Natural killer cell treated with Interleukin-12 subunit alpha and Interleukin-12 subunit beta and Interleukin-15 and Interleukin-18, amount 100 ng/mL, for 72 hours (primary cell): ENCODE data around the gene ZNF549. TPM values are rescaled to one million over a fixed set of nuclear protein-coding genes. Genes with fewer than 3 reads are reported as not detected.
A peak's percentile ranks its signal among the peaks of the same experiment; 100 is the strongest.

Source experiments
- ATAC-seq, 2 donors: fragments of 150-1000 bp; cut with Tn5 transposase in 1 of 2; sonication (Bioruptor Pico), chemical (Tn5 transposase) in 1 of 2; 2 replicates each; pipeline ENCODE4 v1.10.0; 2021
- DNase-seq: peaks from one replicate; pipeline ENCODE4 v3.0.0; 2022; ENCODE audit warnings: low spot score
- H3K27ac Mint-ChIP-seq, 2 donors: 1 replicate in 1 of 2; 2 replicates in 1 of 2; pipeline ENCODE4 v1.8.0; 2022; ENCODE audit warnings: mixed read lengths in 2 of 2, mild to moderate bottlenecking in 1 of 2, moderate library complexity in 1 of 2
- H3K27me3 Mint-ChIP-seq, 2 donors: 1 replicate in 1 of 2; 2 replicates in 1 of 2; pipeline ENCODE4 v1.8.0; 2022; ENCODE audit warnings: mixed read lengths in 2 of 2
- H3K36me3 Mint-ChIP-seq: one replicate; pipeline ENCODE4 v1.8.0; 2022; ENCODE audit warnings: mixed read lengths
- H3K4me1 Mint-ChIP-seq, 2 donors: 1 replicate in 1 of 2; 2 replicates in 1 of 2; pipeline ENCODE4 v1.8.0; 2022; ENCODE audit warnings: low read depth in 2 of 2, mixed read lengths in 2 of 2, mild to moderate bottlenecking in 1 of 2
- H3K4me3 Mint-ChIP-seq: one replicate; pipeline ENCODE4 v1.8.0; 2022; ENCODE audit warnings: mixed read lengths
- H3K9me3 Mint-ChIP-seq: 2 replicates; pipeline ENCODE4 v1.8.0; 2022; ENCODE audit warnings: mixed read lengths
- total RNA-seq, 2 donors: library from RNA; stranded (reverse); gene quantifications; one replicate each; pipeline ENCODE4 v1.2.3, GENCODE V29; 2022

The ZNF549 gene
- total RNA-seq, 2 donors from 2014 or later = 4.8 to 7.3 TPM

DNA sequence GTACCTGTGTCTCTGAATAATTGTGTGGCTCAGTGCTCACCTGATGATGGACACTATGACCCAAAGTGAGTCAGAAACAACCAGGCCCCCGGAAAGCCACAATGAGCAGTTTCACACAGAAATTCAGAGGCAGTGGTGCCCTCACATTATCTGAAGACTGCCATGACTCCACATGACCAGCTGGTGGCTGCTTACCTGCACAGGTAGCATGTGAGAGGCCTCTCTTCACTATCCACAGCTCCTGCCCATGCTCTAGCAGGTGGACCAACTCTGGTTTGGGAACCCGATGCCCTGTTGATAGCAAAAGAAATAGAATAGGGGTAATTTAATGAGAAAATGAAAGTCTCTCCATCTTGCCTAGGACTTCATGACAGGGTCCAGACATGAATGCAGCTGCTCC is 25.3 kb downstream of the ZNF549 start:
- Mint-ChIP-seq H3K9me3 (peaks cover 22% of the 10 kb centered on the region), H3K4me3 (no peak overlapping the region), H3K27ac (no peak overlapping the region), H3K36me3 (peaks cover 78% of the 10 kb centered on the region), H3K4me1 (no peaks in the 10 kb centered on the region), H3K27me3 (no peaks in the 10 kb centered on the region)
- DNase-seq = no peak
- ATAC-seq = no peak

DNA sequence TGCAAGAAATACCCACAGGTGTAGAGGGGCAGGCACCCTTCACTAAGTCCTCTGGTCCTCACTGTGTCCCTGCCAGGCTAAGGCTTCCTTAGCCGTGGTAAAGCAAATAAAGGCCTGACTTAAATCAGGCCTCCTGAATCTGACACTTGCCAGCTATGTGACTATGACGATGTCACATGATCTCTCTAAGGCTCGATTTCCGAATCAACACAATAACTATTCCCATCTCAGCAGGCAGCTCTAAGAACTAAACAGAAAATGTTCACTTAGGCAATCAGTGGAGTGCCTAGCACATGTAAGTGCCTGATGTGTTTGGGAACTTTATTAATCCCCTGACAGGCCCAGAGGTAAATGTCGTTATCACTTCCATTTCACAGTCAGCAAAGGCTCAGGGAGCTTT is 30.5 kb downstream of the ZNF549 start:
- peaks cover 24 to 31% of the 10 kb centered on the region in 2 donors for H3K4me1 Mint-ChIP-seq
- H3K27me3 Mint-ChIP-seq = peaks cover 0 to 4% of the 10 kb centered on the region in 2 donors
- peak overlapping the region; percentile 99 for H3K4me3 Mint-ChIP-seq
- peaks cover 53% of the 10 kb centered on the region for H3K36me3 Mint-ChIP-seq
- H3K9me3 Mint-ChIP-seq = peaks cover 7% of the 10 kb centered on the region
- ATAC-seq = no peak
- no peak for DNase-seq
- peak overlapping the region in 1 of 2 donors; percentile 24 for H3K27ac Mint-ChIP-seq

DNA sequence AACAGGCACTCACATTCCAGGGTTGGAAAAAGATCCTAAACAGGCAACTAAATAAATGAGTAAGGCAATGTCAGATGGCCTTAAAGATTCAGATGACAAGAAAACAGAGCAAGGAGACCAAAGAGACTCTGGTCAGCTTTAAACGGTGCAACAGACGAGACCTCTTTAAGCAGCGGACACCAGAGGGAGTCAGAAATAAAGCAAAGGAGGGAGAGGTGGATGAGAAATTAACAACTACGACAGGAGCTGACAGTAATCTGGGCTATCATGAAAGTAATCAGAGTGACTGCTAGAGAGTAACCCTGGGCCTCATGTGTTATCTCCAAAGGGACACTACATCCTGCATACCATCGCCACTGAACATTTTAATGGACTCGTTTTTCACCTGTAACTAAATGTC is 31.4 kb downstream of the ZNF549 start:
- Mint-ChIP-seq H3K4me3 (peak overlapping the region; percentile 99), H3K9me3 (peaks cover 9% of the 10 kb centered on the region), H3K36me3 (peaks cover 53% of the 10 kb centered on the region), H3K27me3 (peaks cover 0 to 6% of the 10 kb centered on the region in 2 donors), H3K27ac (peak overlapping the region; percentile 72 to 87), H3K4me1 (peaks cover 24 to 31% of the 10 kb centered on the region in 2 donors)
- ATAC-seq (no peak), DNase-seq (no peak)

DNA sequence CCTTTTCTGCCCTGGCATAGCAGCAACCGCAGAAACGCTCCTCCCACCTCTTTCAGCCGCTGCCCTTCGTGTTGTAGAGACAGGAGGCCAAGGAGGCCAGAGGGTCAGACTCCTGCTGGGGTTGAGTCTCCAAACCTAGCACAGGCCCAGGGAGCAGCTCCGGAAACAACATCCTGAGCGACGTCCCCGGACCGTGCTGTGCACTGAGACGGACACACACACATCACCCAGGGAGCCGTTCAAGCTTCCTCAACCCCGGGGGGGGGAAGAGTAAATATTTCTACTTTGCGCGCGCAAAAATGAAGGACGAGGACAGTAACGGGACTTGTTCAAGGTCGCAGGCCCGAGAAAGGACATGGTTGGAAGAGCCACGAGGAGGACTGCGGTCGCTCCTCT is 31.9 kb downstream of the ZNF549 start:
- Mint-ChIP-seq H3K9me3 (peaks cover 12% of the 10 kb centered on the region), H3K36me3 (peaks cover 53% of the 10 kb centered on the region), H3K27me3 (peaks cover 0 to 8% of the 10 kb centered on the region in 2 donors), H3K4me1 (peaks cover 24 to 31% of the 10 kb centered on the region in 2 donors), H3K4me3 (peak overlapping the region; percentile 99), H3K27ac (peak overlapping the region; percentile 72 to 87)
- no peak for DNase-seq
- ATAC-seq = peak; percentile 21 to 50

DNA sequence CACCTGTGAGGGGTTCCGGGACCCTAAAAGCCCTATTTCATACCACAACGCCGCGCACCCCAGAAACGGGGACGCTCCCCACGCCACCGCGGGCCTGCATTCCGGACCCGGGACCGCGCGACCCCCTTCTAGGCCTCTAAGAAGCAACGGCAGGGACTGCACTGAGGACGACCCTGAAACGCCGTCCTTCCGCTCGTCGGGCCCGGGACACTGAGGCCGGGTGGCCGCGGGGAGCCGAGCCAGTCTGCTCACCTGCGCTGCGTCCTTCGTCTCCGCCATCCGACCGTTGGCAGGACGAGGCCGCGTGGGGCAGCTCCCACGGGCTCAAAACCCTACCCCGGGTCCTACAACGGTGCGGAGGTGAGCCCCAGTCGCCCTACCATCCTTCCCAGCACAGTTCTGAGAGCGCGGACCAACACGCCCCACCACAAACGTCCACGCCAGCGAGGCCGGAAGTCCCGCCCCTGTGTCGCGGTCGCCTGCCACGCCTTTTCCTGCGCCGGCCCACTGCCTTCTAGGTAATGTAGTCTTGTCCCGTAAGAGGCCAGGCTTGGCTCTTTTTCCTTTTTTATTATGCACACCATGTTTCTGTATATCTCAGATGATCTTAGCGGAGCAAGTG is 32.4 kb downstream of the ZNF549 start, which contains the start of gene ZNF550:
TSS of gene ZNF550 (minus strand) at position 460 of the 622 bp plus-strand sequence. CDS start at position 279, 181 bp downstream.
- Mint-ChIP-seq H3K27me3 (peaks cover 0 to 8% of the 10 kb centered on the region in 2 donors), H3K4me3 (peak within 1 kb of the TSS; percentile 99), H3K27ac (peak within 1 kb of the TSS; percentile 72 to 87), H3K4me1 (peaks cover 24 to 31% of the 10 kb centered on the region in 2 donors), H3K9me3 (peaks cover 12% of the 10 kb centered on the region), H3K36me3 (peaks cover 51% of the 10 kb centered on the region)
- DNase-seq (peak; percentile 87), ATAC-seq (peak; percentile 98 to 100)

DNA sequence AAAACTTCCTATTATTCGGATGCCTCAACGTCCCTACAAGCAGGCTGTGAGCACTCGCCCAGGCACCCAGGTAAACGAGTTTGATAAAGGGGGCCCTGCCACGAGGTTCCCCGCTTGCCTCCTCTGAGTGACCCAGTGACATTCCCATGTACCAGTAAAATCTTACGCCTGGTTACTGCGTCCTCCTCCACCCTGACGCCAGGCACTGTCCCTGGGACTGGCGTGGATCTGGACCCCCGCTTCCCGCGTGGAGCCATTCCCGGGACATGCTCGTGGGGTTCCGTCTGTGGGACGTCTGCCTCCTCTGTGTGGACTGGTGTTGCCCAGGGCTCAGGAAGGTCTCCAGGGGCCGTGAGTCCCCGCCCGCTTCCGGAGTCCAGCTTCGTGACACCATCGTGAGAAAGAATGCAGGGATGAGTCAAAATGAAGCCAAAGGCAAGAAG is 32.9 kb downstream of the ZNF549 start:
- DNase-seq = no peak
- Mint-ChIP-seq H3K27ac (peak overlapping the region; percentile 72 to 87), H3K36me3 (peaks cover 49% of the 10 kb centered on the region), H3K4me3 (peak overlapping the region; percentile 99), H3K9me3 (peaks cover 14% of the 10 kb centered on the region), H3K27me3 (peaks cover 0 to 8% of the 10 kb centered on the region in 2 donors), H3K4me1 (peaks cover 24 to 31% of the 10 kb centered on the region in 2 donors)
- no peak for ATAC-seq

DNA sequence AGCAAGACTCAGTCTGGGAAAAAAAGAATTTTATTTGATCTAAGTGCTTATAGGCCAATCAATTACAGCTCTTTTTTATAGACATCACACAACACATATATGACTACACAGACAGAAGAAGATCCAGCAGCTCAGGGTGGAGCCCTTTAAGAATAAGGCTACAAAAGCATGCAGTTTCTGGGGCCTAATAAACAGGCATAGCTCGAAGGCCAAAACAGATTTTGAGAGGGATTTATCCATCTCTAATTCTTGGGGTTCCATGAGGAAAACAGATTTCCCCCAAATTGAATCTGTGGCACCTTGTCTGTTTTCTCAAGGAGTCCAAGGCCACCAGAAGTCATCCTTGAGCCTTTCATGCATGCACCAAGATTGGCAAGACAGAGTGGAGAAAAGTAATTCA is 36.4 kb downstream of the ZNF549 start:
- Mint-ChIP-seq H3K36me3 (peaks cover 56% of the 10 kb centered on the region), H3K9me3 (peaks cover 22% of the 10 kb centered on the region), H3K4me1 (peaks cover 15 to 20% of the 10 kb centered on the region in 2 donors), H3K4me3 (no peak overlapping the region), H3K27ac (no peak overlapping the region), H3K27me3 (peaks cover 0 to 8% of the 10 kb centered on the region in 2 donors)
- ATAC-seq (no peak), DNase-seq (no peak)

DNA sequence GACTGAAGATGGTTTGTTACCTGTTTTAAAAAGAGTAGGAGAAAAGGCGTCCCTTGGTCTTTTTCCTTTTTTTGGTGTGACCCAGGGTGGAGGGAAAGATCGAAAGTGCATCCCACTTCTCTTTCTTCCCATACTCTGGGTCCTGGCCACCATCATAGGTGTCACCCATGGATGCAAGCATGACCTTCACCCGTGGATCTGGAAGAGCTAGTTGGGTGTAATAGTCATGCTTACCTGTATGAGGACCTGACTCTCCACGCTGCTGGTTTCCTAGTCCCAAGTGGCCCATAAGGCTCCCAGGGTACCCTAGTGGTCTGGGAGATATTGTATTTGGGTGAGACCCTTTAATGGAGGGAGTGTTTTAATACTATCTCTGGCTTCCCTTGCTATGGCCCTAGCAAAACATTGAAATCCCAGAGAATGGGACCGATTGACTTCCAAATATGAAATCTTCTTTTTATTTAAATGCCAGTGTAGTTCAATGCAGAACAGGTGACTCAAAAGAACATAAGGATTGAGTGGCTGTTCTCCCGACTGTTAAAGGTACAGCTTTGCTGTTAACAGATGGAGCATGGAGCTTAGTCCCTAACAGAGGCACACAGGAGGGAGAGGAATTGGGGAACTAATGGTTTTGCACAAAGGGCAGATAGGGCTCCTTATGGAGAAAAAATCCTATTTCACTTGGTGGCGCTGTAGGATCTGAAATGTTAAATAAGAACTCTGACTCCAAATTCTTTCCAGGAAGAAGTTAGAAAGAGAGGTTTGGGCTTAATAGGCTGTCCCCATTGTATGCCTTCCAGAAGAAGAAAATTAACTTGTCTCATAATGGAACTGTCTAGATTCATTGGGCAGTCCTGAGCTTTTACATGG is 39.5 kb downstream of the ZNF549 start:
- Mint-ChIP-seq H3K27me3 (peaks cover 0 to 4% of the 10 kb centered on the region in 2 donors), H3K27ac (no peak overlapping the region), H3K4me1 (no peaks in the 10 kb centered on the region), H3K4me3 (no peak overlapping the region), H3K9me3 (peaks cover 30% of the 10 kb centered on the region), H3K36me3 (peaks cover 52% of the 10 kb centered on the region)
- no peak for DNase-seq
- ATAC-seq = no peak

DNA sequence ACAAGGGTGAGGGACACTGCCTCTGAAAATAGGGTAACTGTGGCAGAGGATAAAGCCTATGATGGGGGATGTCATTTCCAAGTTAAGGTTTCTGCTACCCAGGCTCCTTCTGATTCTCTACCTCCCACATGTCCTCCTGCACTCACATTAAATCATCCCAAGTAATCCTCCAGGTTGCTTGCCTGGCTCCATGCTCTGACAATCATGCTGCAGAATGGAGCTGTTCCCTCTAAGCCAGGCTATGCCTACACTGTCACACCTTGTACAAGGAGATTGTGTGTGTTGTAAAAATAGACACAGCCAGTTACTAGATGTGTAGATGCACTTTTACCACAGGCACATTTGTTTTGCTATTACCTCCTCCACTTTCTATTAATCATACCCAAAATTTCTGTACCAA is 43.6 kb downstream of the ZNF549 start:
- H3K4me1 Mint-ChIP-seq = no peaks in the 10 kb centered on the region
- no peak overlapping the region for H3K4me3 Mint-ChIP-seq
- DNase-seq = no peak
- peaks cover 74% of the 10 kb centered on the region for H3K36me3 Mint-ChIP-seq
- ATAC-seq = no peak
- H3K27me3 Mint-ChIP-seq = no peaks in the 10 kb centered on the region
- peaks cover 26% of the 10 kb centered on the region for H3K9me3 Mint-ChIP-seq
- H3K27ac Mint-ChIP-seq = no peak overlapping the region

DNA sequence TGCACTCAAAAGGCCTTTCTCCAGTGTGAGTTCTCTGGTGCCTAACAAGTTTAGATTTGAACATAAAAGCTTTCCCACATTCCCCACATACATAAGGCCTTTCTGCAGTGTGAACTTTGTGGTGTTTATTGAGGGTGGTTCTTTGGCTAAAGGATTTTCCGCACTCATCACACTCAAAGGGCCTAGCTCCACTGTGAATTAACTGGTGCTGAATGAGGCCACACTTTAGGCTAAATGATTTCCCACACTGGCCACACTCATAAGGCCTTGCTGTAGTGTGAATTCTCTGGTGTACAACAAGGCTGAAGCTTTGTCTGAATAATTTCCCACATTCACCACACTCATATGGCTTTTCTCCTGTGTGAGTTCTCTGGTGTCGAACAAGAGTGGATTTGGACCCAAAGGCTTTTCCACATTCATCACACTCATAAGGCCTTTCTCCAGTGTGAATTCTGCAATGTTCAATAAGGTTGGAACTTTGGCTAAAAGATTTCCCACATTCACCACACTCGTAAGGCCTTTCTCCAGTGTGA is 45.3 kb downstream of the ZNF549 start:
- no peak for DNase-seq
- H3K9me3 Mint-ChIP-seq = peaks cover 32% of the 10 kb centered on the region
- no peak for ATAC-seq

DNA sequence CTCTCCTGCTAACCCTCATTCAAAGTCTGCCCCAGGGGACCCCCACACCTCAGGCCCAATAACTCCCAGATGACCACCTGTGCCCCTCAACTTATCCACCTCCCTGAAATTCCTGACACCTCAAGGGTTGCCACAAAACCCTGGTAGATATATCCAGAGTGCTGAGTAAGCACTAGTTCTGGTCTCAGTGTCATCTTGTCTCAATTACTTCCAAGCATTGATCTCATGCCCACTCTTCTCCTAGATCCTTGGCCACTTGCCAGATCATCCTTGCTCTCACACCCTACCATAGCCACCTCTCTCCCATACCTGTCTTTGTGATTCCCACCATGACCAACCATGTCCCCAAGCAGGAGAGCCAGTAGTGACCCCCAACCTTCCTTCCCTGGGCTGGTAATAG is 49.5 kb downstream of the ZNF549 start:
- no peak for DNase-seq
- peaks cover 6 to 15% of the 10 kb centered on the region in 2 donors for H3K4me1 Mint-ChIP-seq
- H3K9me3 Mint-ChIP-seq = peaks cover 29% of the 10 kb centered on the region
- no peaks in the 10 kb centered on the region for H3K27me3 Mint-ChIP-seq
- no peak for ATAC-seq
- H3K36me3 Mint-ChIP-seq = peaks cover 74% of the 10 kb centered on the region
- no peak overlapping the region for H3K27ac Mint-ChIP-seq
- H3K4me3 Mint-ChIP-seq = no peak overlapping the region

More for the DNA sequence above, 45.3 kb downstream of the ZNF549 start:
- Mint-ChIP-seq H3K27ac (no peak overlapping the region), H3K4me3 (no peak overlapping the region), H3K27me3 (no peaks in the 10 kb centered on the region), H3K4me1 (peaks cover 3 to 7% of the 10 kb centered on the region in 2 donors), H3K36me3 (peaks cover 78% of the 10 kb centered on the region)

DNA sequence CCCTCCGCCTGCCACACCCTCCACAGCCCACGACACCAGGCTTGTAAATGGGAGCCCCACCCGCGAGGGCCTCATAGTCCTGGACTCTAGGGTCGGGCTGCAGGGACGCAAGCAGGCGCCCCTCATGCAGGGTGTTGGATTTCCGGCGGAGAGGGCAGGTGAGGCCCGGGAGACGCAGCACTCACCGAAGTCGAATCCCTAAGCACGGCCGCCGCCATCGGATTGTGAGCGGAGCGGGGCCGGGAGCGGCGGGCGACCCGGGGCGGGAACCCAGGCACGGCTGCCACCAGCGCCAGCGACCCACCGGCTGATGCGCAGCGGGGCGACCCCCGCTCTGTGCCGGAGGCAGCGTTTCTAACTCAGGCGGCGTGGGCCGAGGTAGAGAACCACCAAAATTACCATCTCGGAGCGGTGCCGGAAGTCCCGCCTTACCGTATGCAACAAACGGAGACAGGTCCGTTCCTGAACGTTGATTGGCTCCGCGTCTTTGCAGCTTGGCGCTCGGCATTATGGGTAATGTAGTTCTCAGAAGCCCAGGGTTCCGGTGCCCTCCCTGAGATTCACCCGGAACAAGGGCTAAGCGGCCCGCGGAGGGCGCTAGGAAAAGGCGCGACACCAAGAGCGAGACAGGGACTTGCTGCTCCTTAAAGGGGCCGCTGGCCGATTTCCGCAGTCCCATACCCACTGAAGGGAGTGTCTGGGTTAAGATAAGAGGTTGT is 51.5 kb downstream of the ZNF549 start, which contains the start of gene ZNF416:
TSS of gene ZNF416 (minus strand) at position 425 of the 719 bp plus-strand sequence. CDS start at position 218, 207 bp downstream.
- DNase-seq = peak; percentile 96
- Mint-ChIP-seq H3K9me3 (peaks cover 33% of the 10 kb centered on the region), H3K27me3 (no peaks in the 10 kb centered on the region), H3K36me3 (peaks cover 60% of the 10 kb centered on the region), H3K4me1 (peaks cover 8 to 16% of the 10 kb centered on the region in 2 donors), H3K4me3 (peak within 1 kb of the TSS; percentile 78), H3K27ac (peak within 1 kb of the TSS; percentile 59 to 85)
- peak; percentile 99 for ATAC-seq

DNA sequence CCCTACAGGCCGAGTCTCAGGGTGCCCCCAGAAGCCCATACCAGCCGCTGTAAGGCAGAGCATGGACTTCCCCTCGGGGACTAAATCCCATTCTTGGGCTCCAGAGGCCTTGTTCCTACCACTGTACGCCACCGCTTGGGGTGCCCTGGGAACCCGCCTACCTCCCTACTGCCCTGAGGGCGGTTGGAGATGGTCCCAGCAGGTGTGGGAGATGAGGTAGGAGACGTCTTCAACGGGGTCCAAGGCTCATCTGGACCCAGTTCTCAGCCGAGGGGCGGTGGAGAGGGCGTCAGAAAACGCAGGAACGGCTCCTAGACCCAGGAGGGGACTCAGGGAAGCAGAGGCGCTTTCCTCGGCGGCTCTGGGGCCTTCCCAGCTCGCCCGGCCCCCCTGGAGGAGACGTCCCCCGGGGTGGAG is 56.0 kb downstream of the ZNF549 start:
- Mint-ChIP-seq H3K4me1 (peaks cover 5 to 13% of the 10 kb centered on the region in 2 donors), H3K9me3 (peaks cover 26% of the 10 kb centered on the region), H3K27me3 (no peaks in the 10 kb centered on the region), H3K27ac (no peak overlapping the region), H3K4me3 (no peak overlapping the region), H3K36me3 (peaks cover 54% of the 10 kb centered on the region)
- DNase-seq (no peak), ATAC-seq (no peak)
